HFF-Myc (cell line): ENCODE measurements around the gene PALLD.

Experiments used
- DNase-seq: peaks from one replicate; pipeline ENCODE4 v3.0.0-alpha.2; 2011; ENCODE audit warnings: low read depth; ENCODE audit errors: extremely low read depth
- H3K4me3 ChIP-seq: replicated peaks from 2 replicates; pipeline ENCODE4 v1.5.1; 2011; ENCODE audit warnings: low read depth, mild to moderate bottlenecking, control low read depth, low read length
- CTCF ChIP-seq: IDR thresholded peaks from 2 replicates; pipeline ENCODE4 v1.5.1; 2012; ENCODE audit warnings: mild to moderate bottlenecking, low read depth, low read length, control low read depth; ENCODE audit errors: missing control alignments

PALLD gene

GRCh38 chr4:168716406-168717129, 219.7 kb downstream of the PALLD start:
- no peak for DNase-seq
- no peak overlapping the region for H3K4me3 ChIP-seq
- no peak for TF ChIP-seq CTCF

DNA sequence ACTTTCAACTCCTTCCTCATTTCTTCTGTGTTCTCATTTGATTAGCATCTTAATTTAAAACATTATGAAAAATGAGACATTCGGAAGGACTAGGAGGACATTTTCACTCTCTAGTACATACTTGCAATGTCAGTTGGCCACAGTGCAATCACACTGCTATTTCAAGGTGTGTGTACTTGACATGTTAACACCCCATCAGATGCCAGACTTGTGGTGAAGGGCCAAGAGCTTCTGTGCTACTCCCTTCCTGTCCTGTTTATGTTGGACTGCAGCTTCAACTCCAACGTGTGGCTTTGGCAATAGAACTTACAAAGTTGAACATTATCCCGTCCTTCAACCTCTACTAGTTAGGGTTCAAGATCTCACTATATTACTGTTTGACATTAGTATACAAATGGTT, 221.0 kb downstream of the PALLD start:
- no peak for DNase-seq
- TF ChIP-seq CTCF = no peak
- H3K4me3 ChIP-seq = no peak overlapping the region

GRCh38 chr4:168719725-168720124, 222.9 kb downstream of the PALLD start:
- DNase-seq = no peak
- TF ChIP-seq CTCF = no peak
- H3K4me3 ChIP-seq = no peak overlapping the region

- H3K4me3 ChIP-seq = no peak overlapping the region
- no peak for DNase-seq
- TF ChIP-seq CTCF = no peak
Measured at GRCh38 chr4:168720396-168720900, 223.6 kb downstream of the PALLD start.

DNA sequence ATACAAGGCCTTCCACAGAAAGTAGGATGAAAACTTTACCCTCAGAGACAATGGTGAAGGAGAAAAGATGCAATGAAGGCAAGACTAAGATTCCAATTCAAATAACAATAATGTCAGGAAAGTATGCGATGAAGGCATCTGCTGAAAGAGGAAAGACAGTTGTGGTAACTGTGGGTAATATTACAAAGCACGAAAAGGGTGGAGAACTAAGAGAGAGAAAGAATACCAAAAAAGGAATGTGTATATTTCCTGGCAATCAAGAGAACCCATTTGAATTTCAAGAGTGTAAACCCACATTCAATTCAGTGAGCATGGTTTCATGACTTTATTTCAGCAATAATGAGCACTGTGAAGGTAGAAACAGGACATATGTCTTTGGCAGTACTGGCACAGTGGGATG, 225.5 kb downstream of the PALLD start:
- TF ChIP-seq CTCF = no peak
- H3K4me3 ChIP-seq = no peak overlapping the region
- no peak for DNase-seq

- no peak for TF ChIP-seq CTCF
- H3K4me3 ChIP-seq = no peak overlapping the region
- DNase-seq = peak; percentile 63
Measured at GRCh38 chr4:168723020-168723419, 226.2 kb downstream of the PALLD start.

DNA sequence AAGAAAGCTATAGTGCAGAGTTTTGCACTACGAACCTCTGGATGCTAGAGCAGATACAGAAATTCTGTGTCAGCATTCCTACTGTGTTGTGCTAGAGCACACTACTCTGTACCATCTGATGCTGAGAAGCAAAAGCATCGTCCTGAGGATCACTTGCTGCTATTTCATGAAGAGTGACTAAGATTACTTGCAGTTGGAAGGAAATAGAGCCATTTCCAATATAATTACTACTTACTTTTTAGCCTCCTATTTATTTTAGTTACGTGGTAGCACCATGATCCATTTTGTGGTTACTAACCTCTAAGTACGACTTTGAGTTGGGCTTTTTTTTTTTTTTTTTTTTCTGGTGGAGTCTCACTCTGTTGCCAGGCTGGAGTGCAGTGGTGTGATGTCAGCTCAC, 226.7 kb downstream of the PALLD start:
- no peak for DNase-seq
- no peak overlapping the region for H3K4me3 ChIP-seq
- TF ChIP-seq CTCF = no peak
